Urinary bladder (tissue), 4 donors: Measurements from ENCODE around the gene AQP6. TPM values are rescaled to one million over a fixed set of nuclear protein-coding genes. Genes with fewer than 3 reads are reported as not detected.

Experiments used
- DNase-seq: peaks from one replicate; pipeline ENCODE4 v3.0.0-alpha.2; 2015; ENCODE audit errors: extremely low spot score
- H3K27ac ChIP-seq: one replicate; pipeline ENCODE4 v1.5.1; 2013; ENCODE audit warnings: low read depth, mild to moderate bottlenecking, moderate library complexity
- H3K36me3 ChIP-seq: one replicate; pipeline ENCODE4 v1.6.1; 2013; ENCODE audit warnings: mild to moderate bottlenecking, moderate library complexity; ENCODE audit not compliant: insufficient read depth
- H3K4me1 ChIP-seq: one replicate; pipeline ENCODE4 v1.6.1; 2013; ENCODE audit warnings: mild to moderate bottlenecking, moderate library complexity; ENCODE audit not compliant: insufficient read depth
- H3K4me3 ChIP-seq: one replicate; pipeline ENCODE4 v1.5.1; 2013; ENCODE audit warnings: low read depth, low read length
- WGBS: extraction: QIAGEN DNeasy Blood & Tissue Kit; methylation state at CpG from one replicate; pipeline ENCODE4 v1.1.7; 2013; 5-methylcytosine and 5-hydroxymethylcytosine counted together
- polyA plus RNA-seq: library from polyadenylated mRNA; stranded (reverse); fragments of 200-250 nt; gene quantifications from one replicate; pipeline ENCODE4 v1.2.3, GENCODE V29; 2013
- total RNA-seq: library from RNA; depleted of rRNA; stranded (reverse); fragments of >200 nt; gene quantifications from one replicate; pipeline ENCODE4 v1.2.3, GENCODE V29; 2014
- donor health status: healthy with polysubstance abuse.
- donor health status: healthy.

The AQP6 gene
- total and polyA plus RNA-seq, 2 donors: 0.08 to 0.26 TPM

- no peak overlapping the region for H3K4me3 ChIP-seq
- no peak for DNase-seq
- no peak overlapping the region for H3K27ac ChIP-seq
- H3K4me1 ChIP-seq: no peaks in the 10 kb centered on the region
- no peaks in the 10 kb centered on the region for H3K36me3 ChIP-seq
- 88% methylated on average over 3 of the region's 3 CpGs for WGBS
These were observed 35.8 kb upstream of the AQP6 start for GRCh38 chr12:49936925-49937324.

- 78% methylated on average over 8 of the region's 8 CpGs for WGBS
- DNase-seq: no peak
- H3K27ac ChIP-seq: no peak overlapping the region
These were observed 35.0 kb upstream of the AQP6 start for GRCh38 chr12:49937639-49938300.

GRCh38 chr12:49939307-49939706, 33.4 kb upstream of the AQP6 start:
- no peak for DNase-seq
- no peaks in the 10 kb centered on the region for H3K4me1 ChIP-seq
- H3K36me3 ChIP-seq: no peaks in the 10 kb centered on the region
- H3K27ac ChIP-seq: no peak overlapping the region
- H3K4me3 ChIP-seq: no peak overlapping the region

More at GRCh38 chr12:49937639-49938300, 35.0 kb upstream of the AQP6 start:
- H3K36me3 ChIP-seq: no peaks in the 10 kb centered on the region
- no peaks in the 10 kb centered on the region for H3K4me1 ChIP-seq
- no peak overlapping the region for H3K4me3 ChIP-seq

GRCh38 chr12:49939707-49940106, 33.0 kb upstream of the AQP6 start:
- Histone ChIP-seq H3K36me3 (no peaks in the 10 kb centered on the region), H3K4me1 (no peaks in the 10 kb centered on the region), H3K27ac (no peak overlapping the region), H3K4me3 (no peak overlapping the region)
- 100% methylated on average over 1 of the region's 1 CpG for WGBS
- DNase-seq: no peak

- Histone ChIP-seq H3K36me3 (no peaks in the 10 kb centered on the region), H3K4me3 (no peak overlapping the region), H3K4me1 (no peaks in the 10 kb centered on the region), H3K27ac (no peak overlapping the region)
- DNase-seq: no peak
- WGBS: 86% methylated on average over 13 of the region's 13 CpGs
These were observed 30.9 kb upstream of the AQP6 start for GRCh38 chr12:49941556-49942511.

GRCh38 chr12:49942512-49942893, 30.2 kb upstream of the AQP6 start:
- no peak for DNase-seq
- Histone ChIP-seq H3K4me3 (no peak overlapping the region), H3K27ac (no peak overlapping the region), H3K4me1 (no peaks in the 10 kb centered on the region), H3K36me3 (no peaks in the 10 kb centered on the region)
- WGBS: 99% methylated on average over 3 of the region's 3 CpGs

GRCh38 chr12:49942921-49943624, 29.7 kb upstream of the AQP6 start:
- no peaks in the 10 kb centered on the region for H3K36me3 ChIP-seq
- no peaks in the 10 kb centered on the region for H3K4me1 ChIP-seq
- no peak overlapping the region for H3K4me3 ChIP-seq
- WGBS: 79% methylated on average over 14 of the region's 14 CpGs
- no peak for DNase-seq
- no peak overlapping the region for H3K27ac ChIP-seq

- 91% methylated on average over 1 of the region's 1 CpG for WGBS
- Histone ChIP-seq H3K4me1 (no peaks in the 10 kb centered on the region), H3K4me3 (no peak overlapping the region), H3K36me3 (no peaks in the 10 kb centered on the region), H3K27ac (no peak overlapping the region)
- DNase-seq: no peak
These were observed 29.2 kb upstream of the AQP6 start for GRCh38 chr12:49943625-49943960.

- H3K4me3 ChIP-seq: no peak overlapping the region
- H3K27ac ChIP-seq: no peak overlapping the region
- H3K4me1 ChIP-seq: no peaks in the 10 kb centered on the region
- no peak for DNase-seq
- 94% methylated on average over 5 of the region's 5 CpGs for WGBS
- no peaks in the 10 kb centered on the region for H3K36me3 ChIP-seq
These were observed 28.7 kb upstream of the AQP6 start for GRCh38 chr12:49944046-49944445.

- Histone ChIP-seq H3K4me1 (no peaks in the 10 kb centered on the region), H3K27ac (no peak overlapping the region), H3K4me3 (no peak overlapping the region), H3K36me3 (no peaks in the 10 kb centered on the region)
- no peak for DNase-seq
- 98% methylated on average over 3 of the region's 3 CpGs for WGBS
These were observed 28.0 kb upstream of the AQP6 start for GRCh38 chr12:49944718-49945117.

GRCh38 chr12:49945394-49946080, 27.2 kb upstream of the AQP6 start:
- Histone ChIP-seq H3K4me1 (no peaks in the 10 kb centered on the region), H3K27ac (no peak overlapping the region), H3K36me3 (no peaks in the 10 kb centered on the region), H3K4me3 (no peak overlapping the region)
- WGBS: 12% methylated on average over 28 of the region's 28 CpGs
- no peak for DNase-seq

- no peak overlapping the region for H3K27ac ChIP-seq
These were observed 26.7 kb upstream of the AQP6 start for GRCh38 chr12:49946086-49946485.

GRCh38 chr12:49946497-49946896, 26.2 kb upstream of the AQP6 start:
- Histone ChIP-seq H3K36me3 (no peaks in the 10 kb centered on the region), H3K4me1 (no peaks in the 10 kb centered on the region), H3K4me3 (no peak overlapping the region), H3K27ac (no peak overlapping the region)
- no peak for DNase-seq
- 82% methylated on average over 3 of the region's 3 CpGs for WGBS

More at GRCh38 chr12:49946086-49946485, 26.7 kb upstream of the AQP6 start:
- Histone ChIP-seq H3K36me3 (no peaks in the 10 kb centered on the region), H3K4me1 (no peaks in the 10 kb centered on the region), H3K4me3 (no peak overlapping the region)
- DNase-seq: no peak
- WGBS: 89% methylated on average over 9 of the region's 9 CpGs
